ENCODE data around the gene FBXW7. TPM values are rescaled to one million over a fixed set of nuclear protein-coding genes. Genes with fewer than 3 reads are reported as not detected.

Gene FBXW7
- total RNA-seq, 4 donors from 2014 or later, result 11.6 to 125 (median 49.5) TPM

DNA sequence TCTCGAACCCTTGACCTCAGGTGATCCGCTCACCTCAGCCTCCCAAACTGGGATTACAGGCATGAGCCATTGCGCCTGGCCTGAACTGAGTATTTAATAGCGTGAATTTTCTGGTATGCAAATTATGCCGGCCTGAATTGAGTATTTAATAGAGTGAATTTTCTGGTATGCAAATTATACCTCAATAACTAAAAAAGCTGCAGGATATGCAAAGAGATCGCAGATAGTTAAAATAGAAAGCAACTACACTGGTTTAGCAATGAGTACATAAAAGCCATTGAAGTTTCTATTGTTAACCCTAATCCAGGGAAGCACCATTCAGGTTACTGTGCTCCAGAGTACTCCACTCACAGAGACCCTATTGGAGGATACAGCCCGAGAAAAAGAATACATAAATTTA, 22.8 kb downstream of the FBXW7 start:
- no peaks in the 10 kb centered on the region for H3K9me3 ChIP-seq
- in situ Hi-C loops (cut with MboI; ENCODE audit: low pct_ligation_motif_present in 1 of 4, low pct_unique_long_range_greater_than_20kb in 1 of 4, low sequenced_read_pairs in 3 of 4), result no loop called here
- H3K27me3 ChIP-seq, result no peaks in the 10 kb centered on the region
- peaks cover 0 to 20% (median 7%) of the 10 kb centered on the region in 4 donors for H3K4me1 ChIP-seq
- H3K36me3 ChIP-seq, result no peaks in the 10 kb centered on the region
- intact Hi-C loops (cut with DNase I; ENCODE audit: low total_unique reads), result no loop called here
- no peak overlapping the region for H3K27ac ChIP-seq
- no peak for DNase-seq
- TF ChIP-seq POLR2A (IDR thresholded peaks at IDR 0.05) (no peak), POLR2AphosphoS5 (IDR thresholded peaks at IDR 0.05) (no peak), EP300 (IDR thresholded peaks at IDR 0.05; ENCODE audit: low read depth) (no peak)
- TF ChIP-seq, protein P1, sequence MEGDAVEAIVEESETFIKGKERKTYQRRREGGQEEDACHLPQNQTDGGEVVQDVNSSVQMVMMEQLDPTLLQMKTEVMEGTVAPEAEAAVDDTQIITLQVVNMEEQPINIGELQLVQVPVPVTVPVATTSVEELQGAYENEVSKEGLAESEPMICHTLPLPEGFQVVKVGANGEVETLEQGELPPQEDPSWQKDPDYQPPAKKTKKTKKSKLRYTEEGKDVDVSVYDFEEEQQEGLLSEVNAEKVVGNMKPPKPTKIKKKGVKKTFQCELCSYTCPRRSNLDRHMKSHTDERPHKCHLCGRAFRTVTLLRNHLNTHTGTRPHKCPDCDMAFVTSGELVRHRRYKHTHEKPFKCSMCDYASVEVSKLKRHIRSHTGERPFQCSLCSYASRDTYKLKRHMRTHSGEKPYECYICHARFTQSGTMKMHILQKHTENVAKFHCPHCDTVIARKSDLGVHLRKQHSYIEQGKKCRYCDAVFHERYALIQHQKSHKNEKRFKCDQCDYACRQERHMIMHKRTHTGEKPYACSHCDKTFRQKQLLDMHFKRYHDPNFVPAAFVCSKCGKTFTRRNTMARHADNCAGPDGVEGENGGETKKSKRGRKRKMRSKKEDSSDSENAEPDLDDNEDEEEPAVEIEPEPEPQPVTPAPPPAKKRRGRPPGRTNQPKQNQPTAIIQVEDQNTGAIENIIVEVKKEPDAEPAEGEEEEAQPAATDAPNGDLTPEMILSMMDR (IDR thresholded peaks at IDR 0.05), result no peak
- H3K4me3 ChIP-seq, result no peak overlapping the region
- WGBS, 2 donors (ENCODE audit: low coverage in 1 of 2), result 88 to 100% methylated on average over 5 to 7 of the region's 7 CpGs

DNA sequence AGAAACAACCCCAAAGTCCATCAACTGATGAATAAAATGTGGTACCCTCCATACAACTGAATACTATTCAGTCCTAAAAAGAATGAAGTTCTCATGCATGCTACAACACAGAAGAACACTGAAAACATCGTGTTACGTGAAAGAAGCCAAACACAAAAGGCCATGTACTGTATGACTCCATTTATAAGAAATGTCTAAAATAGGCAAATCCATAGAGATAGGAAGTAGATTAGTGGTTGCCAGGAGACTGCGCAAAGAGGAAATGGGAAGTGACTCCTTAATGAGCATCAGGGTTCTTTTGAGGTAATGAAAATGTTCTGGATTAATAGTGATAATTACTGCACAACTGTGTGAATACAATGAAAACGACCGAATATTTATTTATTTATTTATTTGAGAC, 23.4 kb downstream of the FBXW7 start:
- WGBS, 2 donors (ENCODE audit: low coverage in 1 of 2), result 87 to 88% methylated on average over 5 of the region's 5 CpGs
- Histone ChIP-seq H3K27ac (no peak overlapping the region), H3K4me1 (peaks cover 0 to 20% (median 7%) of the 10 kb centered on the region in 4 donors), H3K36me3 (no peaks in the 10 kb centered on the region), H3K27me3 (no peaks in the 10 kb centered on the region), H3K9me3 (no peaks in the 10 kb centered on the region), H3K4me3 (no peak overlapping the region)
- intact Hi-C loops (cut with DNase I; ENCODE audit: low total_unique reads), result no loop called here
- no peak for DNase-seq
- in situ Hi-C loops (cut with MboI; ENCODE audit: low pct_ligation_motif_present in 1 of 4, low pct_unique_long_range_greater_than_20kb in 1 of 4, low sequenced_read_pairs in 3 of 4), result no loop called here
- TF ChIP-seq EP300 (IDR thresholded peaks at IDR 0.05; ENCODE audit: low read depth) (no peak), POLR2AphosphoS5 (IDR thresholded peaks at IDR 0.05) (no peak), POLR2A (IDR thresholded peaks at IDR 0.05) (no peak)
- TF ChIP-seq, protein P1 (IDR thresholded peaks at IDR 0.05), result no peak

DNA sequence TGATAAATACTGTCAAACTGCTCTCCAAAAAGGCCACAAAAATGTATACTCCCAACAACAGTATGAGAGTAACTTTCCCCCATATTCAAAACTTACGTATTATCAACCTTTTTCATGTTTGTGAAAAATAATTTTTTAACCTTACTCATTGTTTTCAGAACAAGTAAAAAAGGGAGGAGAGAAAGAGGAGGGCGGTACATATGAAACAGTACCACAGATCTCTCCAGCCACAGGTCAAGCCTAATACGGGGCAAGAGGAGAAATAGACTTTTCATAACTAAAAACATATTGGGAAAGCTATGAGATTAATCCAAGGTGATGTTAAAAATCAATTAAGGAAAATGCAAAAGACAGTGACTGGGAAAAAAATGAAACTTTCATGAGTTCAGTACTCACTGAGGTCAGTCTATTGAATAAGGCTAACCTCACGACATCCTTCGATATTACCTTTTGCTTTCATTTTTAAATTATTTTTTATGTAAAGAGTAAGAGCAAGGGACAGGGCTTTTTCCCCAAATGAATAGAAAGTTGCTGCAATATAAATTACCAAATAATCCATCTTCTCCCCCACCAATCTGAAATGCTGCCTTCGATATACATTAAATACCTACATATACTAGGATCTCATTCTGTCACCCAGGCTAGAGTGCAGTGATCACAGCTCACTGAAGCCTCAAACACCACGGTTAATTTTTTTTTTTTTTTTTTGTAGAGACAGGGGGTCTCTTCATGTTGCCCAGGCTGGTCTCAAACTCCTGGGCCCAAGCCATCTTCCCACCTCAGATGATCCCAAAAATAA, 25.3 kb downstream of the FBXW7 start:
- H3K27ac ChIP-seq, result no peak overlapping the region
- no peak for DNase-seq
- WGBS, 2 donors (ENCODE audit: low coverage in 1 of 2), result 76 to 82% methylated on average over 7 of the region's 7 CpGs
- intact Hi-C loops (cut with DNase I; ENCODE audit: low total_unique reads), result no loop called here
- H3K27me3 ChIP-seq, result no peaks in the 10 kb centered on the region
- H3K4me1 ChIP-seq, result peaks cover 0 to 17% (median 7%) of the 10 kb centered on the region in 4 donors
- no peaks in the 10 kb centered on the region for H3K9me3 ChIP-seq
- H3K4me3 ChIP-seq, result peak overlapping the region in 1 of 4 donors; percentile 11
- TF ChIP-seq EP300 (IDR thresholded peaks at IDR 0.05; ENCODE audit: low read depth) (no peak), POLR2AphosphoS5 (IDR thresholded peaks at IDR 0.05) (no peak), POLR2A (IDR thresholded peaks at IDR 0.05) (no peak)
- TF ChIP-seq, protein P1 (IDR thresholded peaks at IDR 0.05), result no peak
- H3K36me3 ChIP-seq, result no peaks in the 10 kb centered on the region
- in situ Hi-C loops (cut with MboI; ENCODE audit: low pct_ligation_motif_present in 1 of 4, low pct_unique_long_range_greater_than_20kb in 1 of 4, low sequenced_read_pairs in 3 of 4), result no loop called here

DNA sequence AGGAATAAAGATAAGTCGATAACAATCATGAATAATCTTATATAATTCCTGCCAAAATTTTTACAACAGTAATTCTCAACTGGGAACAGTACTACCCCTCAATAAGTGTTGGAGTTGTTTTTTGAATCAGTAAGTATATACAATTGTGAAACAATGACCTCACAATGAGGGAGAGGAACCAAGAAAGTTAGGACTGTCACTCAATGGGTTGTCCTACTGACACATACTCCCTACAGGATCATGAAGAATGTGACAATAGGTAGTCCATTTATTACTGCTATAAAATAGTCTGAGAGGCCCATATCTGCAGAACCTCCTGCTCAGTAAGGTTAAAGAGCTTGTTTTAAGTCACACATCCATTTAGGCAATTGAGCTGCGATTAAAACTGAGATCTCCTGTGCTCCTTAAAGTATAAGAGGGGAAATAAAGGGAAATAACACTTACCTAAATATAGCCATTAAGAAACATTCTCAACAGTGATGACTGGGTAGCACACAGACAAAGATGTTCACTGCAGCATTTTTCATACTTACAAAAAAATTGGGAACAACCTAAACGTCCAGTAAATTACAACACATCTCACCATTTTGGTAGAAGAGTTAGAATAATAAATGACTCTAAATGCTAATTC, 26.2 kb downstream of the FBXW7 start:
- intact Hi-C loops (cut with DNase I; ENCODE audit: low total_unique reads) (no loop called here), in situ Hi-C loops (cut with MboI; ENCODE audit: low pct_ligation_motif_present in 1 of 4, low pct_unique_long_range_greater_than_20kb in 1 of 4, low sequenced_read_pairs in 3 of 4) (loop anchor here in 3 of 4 donors (10.0 kb wide), 2 partner anchors 125 to 225 kb away; no protein-coding TSS in a partner anchor)
- 34 to 51% methylated on average over 3 of the region's 3 CpGs for WGBS, 2 donors (ENCODE audit: low coverage in 1 of 2)
- peaks cover 0 to 17% (median 7%) of the 10 kb centered on the region in 4 donors for H3K4me1 ChIP-seq
- no peak for TF ChIP-seq POLR2A (IDR thresholded peaks at IDR 0.05)
- no peak for TF ChIP-seq POLR2AphosphoS5 (IDR thresholded peaks at IDR 0.05)
- TF ChIP-seq, protein P1 (IDR thresholded peaks at IDR 0.05), result no peak
- TF ChIP-seq EP300 (IDR thresholded peaks at IDR 0.05; ENCODE audit: low read depth), result no peak
- no peaks in the 10 kb centered on the region for H3K27me3 ChIP-seq
- no peaks in the 10 kb centered on the region for H3K9me3 ChIP-seq
- H3K27ac ChIP-seq, result no peak overlapping the region
- no peak overlapping the region for H3K4me3 ChIP-seq
- DNase-seq, result no peak
- H3K36me3 ChIP-seq, result no peaks in the 10 kb centered on the region

Data from transverse colon (tissue), 4 donors.